ENCODE results near the gene ZFX.

ZFX gene

DNA sequence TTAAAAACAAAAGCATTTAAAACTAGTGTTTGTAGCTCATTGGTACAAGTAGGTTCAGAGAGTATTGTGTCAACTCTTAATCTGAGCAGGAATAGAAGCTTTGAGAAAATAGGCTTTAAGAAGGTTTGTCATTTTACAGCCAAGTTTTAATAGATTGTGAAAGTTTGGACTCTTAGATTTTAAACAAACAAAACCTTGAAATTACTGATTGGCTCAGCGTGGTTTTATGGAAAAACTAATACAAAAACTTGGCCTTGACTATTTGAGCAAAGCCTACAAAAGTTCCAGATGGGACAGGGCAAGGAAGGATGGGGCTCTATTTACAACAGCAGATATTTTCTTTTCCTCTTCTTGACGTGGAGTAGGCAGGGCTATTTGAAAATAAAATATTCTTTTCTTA, 16.5 kb downstream of the ZFX start:
- intact Hi-C loops (cut with micrococcal nuclease), result loop anchor here (10.0 kb wide), 1 partner anchor 81 kb away; no protein-coding TSS in a partner anchor
- Mint-ChIP-seq H3K36me3 (ENCODE audit: low read depth) (peaks cover 34% of the 10 kb centered on the region), H3K27me3 (no peaks in the 10 kb centered on the region), H3K27ac (no peak overlapping the region), H3K9me3 (no peaks in the 10 kb centered on the region), H3K4me1 (ENCODE audit: low read depth) (peaks cover 28% of the 10 kb centered on the region), H3K4me3 (no peak overlapping the region)

DNA sequence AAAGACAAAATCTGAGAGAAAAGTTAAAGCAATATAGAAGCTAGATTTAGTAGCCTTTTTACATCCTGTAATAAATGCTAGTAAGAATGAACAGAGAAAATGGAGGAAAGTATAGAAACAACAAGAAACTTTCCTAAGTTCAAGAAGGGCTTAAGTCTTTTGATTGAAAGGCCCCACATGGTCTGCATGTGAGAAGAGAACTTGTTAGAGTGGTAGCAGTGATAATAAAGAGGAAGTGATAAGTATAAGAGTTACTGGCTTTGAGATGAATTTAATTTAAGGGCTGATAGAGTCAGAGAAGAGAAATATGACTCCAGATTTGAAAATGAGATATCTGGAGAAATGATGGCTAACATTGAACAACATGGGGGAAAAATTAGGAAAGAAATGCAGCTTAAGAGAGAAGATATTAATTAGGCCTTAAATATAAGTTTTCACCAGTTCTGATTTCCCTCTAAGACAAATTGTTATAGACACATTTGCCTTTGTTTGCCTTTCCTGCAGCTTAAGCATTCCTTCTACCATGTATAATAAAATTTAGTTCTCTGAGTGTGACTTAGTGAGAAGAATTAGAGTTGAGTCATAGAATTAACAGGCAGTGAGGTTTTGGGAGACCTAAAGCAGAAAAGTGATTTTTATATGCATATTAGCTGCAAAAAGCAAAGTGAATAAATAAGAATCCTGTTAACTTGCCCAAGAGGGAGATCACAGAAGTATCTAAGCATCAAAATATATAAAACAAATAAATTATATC, 18.4 kb downstream of the ZFX start:
- no peak overlapping the region for H3K4me3 Mint-ChIP-seq
- intact Hi-C loops (cut with micrococcal nuclease), result loop anchor here (10.0 kb wide), 1 partner anchor 83 kb away; no protein-coding TSS in a partner anchor

DNA sequence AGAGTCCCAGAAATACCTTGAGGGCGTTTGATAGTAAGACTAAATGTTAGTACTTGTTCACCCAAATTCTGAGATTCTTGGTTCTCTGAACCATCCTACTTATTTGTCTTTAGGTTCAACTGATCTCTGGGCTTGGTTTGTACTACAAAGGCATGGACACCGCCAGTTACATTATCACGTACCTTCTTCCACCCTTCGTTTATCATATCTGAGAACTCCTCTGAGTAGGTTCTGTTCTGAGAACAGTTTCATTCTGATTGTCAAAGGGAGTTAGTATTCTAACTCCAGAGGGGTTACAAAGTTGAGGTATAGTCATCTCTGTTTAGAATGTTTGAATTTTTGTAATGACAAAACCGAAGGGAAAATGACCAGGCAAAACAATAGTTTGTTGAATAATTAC, 19.3 kb downstream of the ZFX start:
- Mint-ChIP-seq H3K9me3 (no peaks in the 10 kb centered on the region), H3K27ac (peak overlapping the region; percentile 57), H3K4me1 (ENCODE audit: low read depth) (peaks cover 38% of the 10 kb centered on the region), H3K36me3 (ENCODE audit: low read depth) (peaks cover 43% of the 10 kb centered on the region), H3K4me3 (no peak overlapping the region), H3K27me3 (no peaks in the 10 kb centered on the region)
- intact Hi-C loops (cut with micrococcal nuclease), result loop anchor here (10.0 kb wide), 1 partner anchor 84 kb away; no protein-coding TSS in a partner anchor

More for the DNA sequence above, 18.4 kb downstream of the ZFX start:
- no peak overlapping the region for H3K27ac Mint-ChIP-seq
- no peaks in the 10 kb centered on the region for H3K27me3 Mint-ChIP-seq
- H3K36me3 Mint-ChIP-seq (ENCODE audit: low read depth), result peaks cover 37% of the 10 kb centered on the region
- H3K9me3 Mint-ChIP-seq, result no peaks in the 10 kb centered on the region
- H3K4me1 Mint-ChIP-seq (ENCODE audit: low read depth), result peaks cover 38% of the 10 kb centered on the region

DNA sequence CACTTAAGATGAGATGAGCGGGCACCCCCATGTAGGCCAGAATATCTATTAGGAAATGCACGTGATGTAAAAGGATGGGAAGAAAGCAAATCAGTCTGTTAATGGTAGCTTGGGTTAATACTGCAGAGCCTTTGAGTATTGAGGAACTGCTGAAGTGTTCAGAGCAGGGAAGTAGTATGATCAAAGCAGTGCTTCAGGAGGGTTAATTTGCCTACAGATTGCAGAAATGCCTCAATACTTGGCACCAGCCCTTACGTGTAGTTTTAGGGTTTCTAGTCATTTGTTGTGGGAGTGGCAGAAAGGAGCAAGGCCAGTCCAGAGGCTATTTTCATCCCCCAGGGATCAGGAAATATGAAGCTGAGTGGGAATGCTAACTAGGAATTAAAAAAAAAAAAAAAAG, 19.7 kb downstream of the ZFX start:
- intact Hi-C loops (cut with micrococcal nuclease), result loop anchor here (10.0 kb wide), 1 partner anchor 84 kb away; no protein-coding TSS in a partner anchor

DNA sequence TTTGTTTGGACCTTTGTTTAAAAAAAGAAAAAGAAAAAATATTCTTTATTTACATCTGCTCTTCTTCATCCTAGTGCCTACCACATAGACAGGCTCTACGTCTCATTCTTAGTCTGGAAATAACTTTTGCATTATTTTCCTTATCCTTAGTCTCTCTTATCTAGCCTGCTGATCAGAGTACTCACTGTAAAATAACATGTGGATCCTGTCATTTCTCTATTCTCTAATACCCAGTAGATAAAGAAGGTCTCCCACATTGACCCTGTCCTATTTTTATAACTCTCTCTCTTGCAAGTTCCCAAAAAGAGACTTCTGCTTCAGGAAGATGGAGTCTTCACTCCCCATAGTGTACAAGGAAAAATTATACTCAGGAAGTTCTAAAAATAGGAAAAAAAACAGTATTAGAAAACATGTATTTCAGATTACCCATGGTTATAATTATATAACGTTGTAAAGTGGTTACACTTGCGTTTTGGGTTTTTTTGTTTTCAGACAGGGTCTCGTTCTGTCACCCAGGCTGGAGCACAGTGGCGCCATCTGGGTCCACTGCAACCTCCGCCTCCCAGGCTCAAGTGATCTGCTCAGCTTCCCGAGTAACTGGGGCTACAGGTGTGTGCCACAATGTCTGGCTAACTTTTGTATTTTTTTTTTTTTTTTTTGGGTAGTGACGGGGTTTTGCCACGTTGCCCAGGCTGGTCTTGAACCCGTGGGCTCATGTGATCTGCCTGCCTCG, 23.8 kb downstream of the ZFX start:
- Mint-ChIP-seq H3K27ac (no peak overlapping the region), H3K4me1 (ENCODE audit: low read depth) (peaks cover 28% of the 10 kb centered on the region), H3K36me3 (ENCODE audit: low read depth) (peaks cover 66% of the 10 kb centered on the region), H3K27me3 (no peaks in the 10 kb centered on the region), H3K9me3 (no peaks in the 10 kb centered on the region), H3K4me3 (no peak overlapping the region)
- intact Hi-C loops (cut with micrococcal nuclease), result no loop called here

More for the DNA sequence above, 19.7 kb downstream of the ZFX start:
- Mint-ChIP-seq H3K27me3 (no peaks in the 10 kb centered on the region), H3K36me3 (ENCODE audit: low read depth) (peaks cover 43% of the 10 kb centered on the region), H3K27ac (peak overlapping the region; percentile 57), H3K4me3 (no peak overlapping the region), H3K4me1 (ENCODE audit: low read depth) (peaks cover 38% of the 10 kb centered on the region), H3K9me3 (no peaks in the 10 kb centered on the region)

DNA sequence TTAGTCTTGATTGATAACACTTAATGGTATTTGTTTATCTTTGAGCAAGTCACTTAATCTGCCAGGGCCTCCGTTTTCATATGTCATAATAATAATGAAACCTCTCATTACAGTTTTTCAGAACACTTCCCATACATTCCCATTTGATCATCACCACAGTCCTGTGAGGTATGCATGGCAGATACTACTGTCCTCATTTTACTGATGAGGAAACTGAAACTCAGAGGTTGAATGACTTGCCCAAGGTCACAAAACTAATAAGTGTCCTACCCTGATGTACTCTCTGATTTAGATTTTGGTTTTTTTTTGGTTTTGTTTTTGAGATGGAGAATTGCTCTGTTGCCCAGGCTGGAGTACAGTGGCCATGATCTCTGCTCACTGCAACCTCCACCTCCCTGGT, 25.7 kb downstream of the ZFX start:
- Mint-ChIP-seq H3K4me3 (no peak overlapping the region), H3K36me3 (ENCODE audit: low read depth) (peaks cover 74% of the 10 kb centered on the region), H3K27ac (no peak overlapping the region), H3K4me1 (ENCODE audit: low read depth) (peaks cover 13% of the 10 kb centered on the region), H3K27me3 (no peaks in the 10 kb centered on the region), H3K9me3 (no peaks in the 10 kb centered on the region)
- intact Hi-C loops (cut with micrococcal nuclease), result no loop called here

DNA sequence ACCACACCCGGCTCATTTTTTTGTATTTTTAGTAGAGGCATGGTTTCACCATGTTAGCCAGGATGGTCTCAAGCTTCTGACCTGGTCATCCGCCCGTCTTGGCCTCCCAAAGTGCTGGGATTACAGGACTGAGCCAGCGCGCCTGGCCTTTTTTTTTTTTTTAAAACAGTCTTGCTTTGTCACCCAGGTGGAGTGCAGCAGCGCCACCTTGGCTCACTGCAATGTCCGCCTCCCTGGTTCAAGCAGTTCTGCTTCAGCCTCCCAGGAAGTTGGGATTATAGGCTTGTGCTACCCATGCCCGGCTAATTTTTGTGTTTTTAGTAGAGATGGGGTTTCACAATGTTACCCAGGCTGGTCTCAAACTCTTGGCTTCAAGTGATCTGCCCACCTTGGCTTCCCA, 28.9 kb downstream of the ZFX start:
- Mint-ChIP-seq H3K27ac (no peak overlapping the region), H3K4me3 (no peak overlapping the region), H3K36me3 (ENCODE audit: low read depth) (peaks cover 51% of the 10 kb centered on the region), H3K9me3 (no peaks in the 10 kb centered on the region), H3K4me1 (ENCODE audit: low read depth) (no peaks in the 10 kb centered on the region), H3K27me3 (no peaks in the 10 kb centered on the region)
- intact Hi-C loops (cut with micrococcal nuclease), result no loop called here

DNA sequence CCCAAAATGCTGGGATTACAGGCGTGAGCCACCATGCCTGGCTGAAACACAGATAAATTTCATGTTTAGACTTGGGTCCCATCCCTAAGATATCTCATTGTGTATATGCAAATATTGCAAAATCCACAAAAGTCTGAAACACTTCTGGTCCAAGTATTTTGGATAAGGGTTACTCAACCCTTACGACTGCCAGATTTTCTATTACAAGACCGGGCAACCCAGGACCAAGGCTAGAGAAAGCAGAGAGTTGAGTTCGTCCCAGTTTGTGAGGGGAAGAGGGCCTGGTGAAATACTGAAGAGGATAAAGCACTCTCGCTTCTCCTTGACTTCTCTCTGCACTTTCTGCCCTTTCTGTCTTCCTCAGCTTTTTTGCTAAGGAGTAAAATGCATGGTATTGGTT, 34.5 kb downstream of the ZFX start:
- Mint-ChIP-seq H3K4me3 (no peak overlapping the region), H3K36me3 (ENCODE audit: low read depth) (peaks cover 33% of the 10 kb centered on the region), H3K27me3 (no peaks in the 10 kb centered on the region), H3K27ac (no peak overlapping the region), H3K9me3 (no peaks in the 10 kb centered on the region), H3K4me1 (ENCODE audit: low read depth) (peaks cover 14% of the 10 kb centered on the region)
- intact Hi-C loops (cut with micrococcal nuclease), result no loop called here

DNA sequence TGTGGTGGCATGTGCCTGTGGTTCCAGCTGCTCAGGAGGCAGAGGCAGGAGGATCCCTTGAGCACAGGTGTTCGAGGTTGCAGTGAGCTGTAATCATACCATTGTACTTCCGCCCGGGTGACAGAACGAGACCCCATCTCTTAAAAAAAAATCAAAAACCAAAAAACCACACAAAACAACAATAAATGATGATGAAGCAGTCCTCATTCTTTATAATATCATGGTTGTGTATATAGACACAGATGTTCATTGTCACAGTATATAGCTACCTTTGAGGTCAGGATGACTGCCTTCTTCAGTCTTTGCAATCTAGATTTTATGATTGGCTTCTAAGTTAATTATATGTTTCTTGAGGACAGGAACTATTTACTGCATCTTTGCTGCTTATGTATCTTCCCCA, 37.0 kb downstream of the ZFX start:
- no peak overlapping the region for H3K4me3 Mint-ChIP-seq
- intact Hi-C loops (cut with micrococcal nuclease), result no loop called here
- peaks cover 24% of the 10 kb centered on the region for H3K4me1 Mint-ChIP-seq (ENCODE audit: low read depth)
- no peak overlapping the region for H3K27ac Mint-ChIP-seq
- H3K36me3 Mint-ChIP-seq (ENCODE audit: low read depth), result peaks cover 24% of the 10 kb centered on the region
- H3K9me3 Mint-ChIP-seq, result no peaks in the 10 kb centered on the region
- H3K27me3 Mint-ChIP-seq, result no peaks in the 10 kb centered on the region

DNA sequence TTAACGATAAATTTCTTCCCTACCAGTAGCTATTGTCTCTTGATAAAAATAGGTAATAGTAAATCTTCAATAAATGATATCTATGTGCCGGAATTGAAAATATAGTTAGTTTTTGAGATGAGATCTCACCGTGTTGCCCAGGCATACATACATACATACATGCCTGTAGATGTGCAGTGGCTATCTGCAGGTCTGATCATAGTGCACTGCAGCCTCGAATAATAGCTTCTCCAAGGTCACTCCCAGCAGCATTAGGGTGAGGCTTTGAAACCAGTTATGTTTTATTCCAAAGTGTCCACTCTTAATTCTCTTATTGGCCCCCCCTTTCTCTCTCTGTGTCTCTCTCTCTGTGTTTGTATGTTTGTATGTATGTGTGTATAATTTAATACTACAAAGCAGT, 37.5 kb downstream of the ZFX start:
- Mint-ChIP-seq H3K9me3 (no peaks in the 10 kb centered on the region), H3K27ac (no peak overlapping the region), H3K4me3 (no peak overlapping the region), H3K27me3 (no peaks in the 10 kb centered on the region), H3K36me3 (ENCODE audit: low read depth) (peaks cover 24% of the 10 kb centered on the region), H3K4me1 (ENCODE audit: low read depth) (peaks cover 24% of the 10 kb centered on the region)
- intact Hi-C loops (cut with micrococcal nuclease), result no loop called here

DNA sequence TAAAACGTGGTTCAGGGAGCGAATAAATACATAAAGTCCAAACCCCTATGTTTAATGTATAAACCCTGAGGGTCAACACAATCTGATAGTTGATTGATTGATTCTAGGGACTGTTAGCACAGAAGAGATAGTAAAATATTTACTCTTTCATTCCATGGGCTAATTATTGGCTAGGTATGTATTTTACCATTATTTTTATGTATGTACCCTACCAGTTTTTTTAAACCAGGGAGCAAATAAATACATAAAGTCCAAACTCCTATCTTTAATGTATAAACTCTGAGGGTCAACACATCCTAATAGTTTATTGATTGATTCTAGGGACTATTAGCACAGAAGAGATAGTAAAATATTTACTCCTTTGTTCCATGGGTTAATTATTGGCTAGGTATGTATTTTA, 40.0 kb downstream of the ZFX start:
- intact Hi-C loops (cut with micrococcal nuclease), result no loop called here
- peaks cover 31% of the 10 kb centered on the region for H3K36me3 Mint-ChIP-seq (ENCODE audit: low read depth)
- no peaks in the 10 kb centered on the region for H3K27me3 Mint-ChIP-seq
- no peaks in the 10 kb centered on the region for H3K9me3 Mint-ChIP-seq
- no peak overlapping the region for H3K4me3 Mint-ChIP-seq
- peaks cover 32% of the 10 kb centered on the region for H3K4me1 Mint-ChIP-seq (ENCODE audit: low read depth)
- H3K27ac Mint-ChIP-seq, result no peak overlapping the region

DNA sequence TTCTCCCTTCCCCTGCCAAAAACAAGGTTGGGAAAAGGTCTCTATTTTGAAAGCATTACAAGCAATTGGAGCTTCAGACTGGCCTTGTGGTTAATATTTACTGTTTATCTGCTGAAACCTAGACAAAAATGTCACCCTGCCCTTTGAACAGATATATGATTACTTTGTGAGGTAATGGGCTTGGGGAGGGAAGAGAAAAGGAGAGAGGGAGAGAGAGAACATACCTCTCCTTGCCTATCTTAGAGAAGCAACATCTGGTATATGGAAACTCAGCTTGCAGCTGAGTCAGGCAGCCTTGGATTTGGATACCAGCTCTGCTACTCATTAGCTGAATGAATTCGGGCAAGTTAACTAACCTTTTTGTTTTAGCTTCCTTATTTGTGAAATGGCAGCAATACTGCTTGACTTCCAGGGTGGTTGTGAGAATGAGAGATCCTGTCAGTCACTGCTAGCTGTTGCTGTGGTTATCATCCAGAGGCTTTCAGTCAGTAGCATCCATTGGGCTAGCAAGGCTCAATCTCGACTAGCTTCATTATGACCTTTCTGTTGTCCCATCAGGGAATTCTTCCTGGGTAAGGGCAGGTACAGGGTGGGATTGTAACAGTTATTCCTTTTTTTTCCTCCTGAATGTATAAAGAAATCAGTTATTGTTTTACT, 41.1 kb downstream of the ZFX start:
- Mint-ChIP-seq H3K4me1 (ENCODE audit: low read depth) (peaks cover 32% of the 10 kb centered on the region), H3K27ac (no peak overlapping the region), H3K36me3 (ENCODE audit: low read depth) (peaks cover 39% of the 10 kb centered on the region), H3K4me3 (no peak overlapping the region), H3K9me3 (no peaks in the 10 kb centered on the region), H3K27me3 (no peaks in the 10 kb centered on the region)
- intact Hi-C loops (cut with micrococcal nuclease), result no loop called here

DNA sequence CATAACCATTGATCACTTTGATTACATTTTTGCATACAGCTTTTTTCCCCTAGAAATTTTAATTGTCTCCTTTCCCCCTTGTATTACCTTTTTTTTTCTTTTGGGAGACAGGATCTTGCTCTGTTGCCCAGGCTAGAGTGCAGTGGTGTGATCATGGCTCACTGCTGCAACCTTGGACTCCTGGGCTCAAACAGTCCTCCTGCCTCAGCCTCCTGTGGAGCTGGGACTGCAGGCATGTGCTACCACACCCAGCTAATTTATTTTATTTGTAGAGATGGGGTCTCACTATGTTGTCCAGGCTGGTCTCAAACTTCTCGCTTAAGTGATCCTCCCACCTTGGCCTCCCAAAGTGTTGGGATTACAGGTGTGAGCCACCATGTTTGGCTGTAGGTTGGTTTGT, 47.0 kb downstream of the ZFX start:
- Mint-ChIP-seq H3K27ac (no peak overlapping the region), H3K4me3 (no peak overlapping the region), H3K27me3 (no peaks in the 10 kb centered on the region), H3K4me1 (ENCODE audit: low read depth) (peaks cover 25% of the 10 kb centered on the region), H3K9me3 (no peaks in the 10 kb centered on the region), H3K36me3 (ENCODE audit: low read depth) (peaks cover 47% of the 10 kb centered on the region)
- intact Hi-C loops (cut with micrococcal nuclease), result no loop called here

DNA sequence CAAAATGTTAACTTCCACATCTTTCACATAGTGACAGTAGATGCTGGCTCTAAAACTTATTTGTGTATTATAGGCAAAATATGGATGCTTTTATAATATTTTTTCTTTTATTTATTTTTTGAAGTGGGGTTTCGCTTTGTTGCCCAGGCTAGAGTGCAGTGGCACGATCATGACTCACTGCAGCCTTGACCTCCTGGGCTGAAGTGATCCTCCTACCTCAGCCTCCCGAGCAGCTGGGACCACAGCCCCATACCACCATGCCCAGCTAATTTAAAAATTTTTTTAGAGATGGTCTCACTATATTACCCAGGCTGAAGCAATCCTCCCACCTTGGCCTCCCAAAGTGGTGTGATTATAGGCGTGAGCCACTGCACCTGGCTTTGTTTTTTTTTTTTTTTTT, 48.6 kb downstream of the ZFX start:
- H3K4me1 Mint-ChIP-seq (ENCODE audit: low read depth), result peaks cover 35% of the 10 kb centered on the region

More for the DNA sequence above, 48.6 kb downstream of the ZFX start:
- Mint-ChIP-seq H3K4me3 (no peak overlapping the region), H3K36me3 (ENCODE audit: low read depth) (peaks cover 63% of the 10 kb centered on the region), H3K27ac (no peak overlapping the region), H3K27me3 (no peaks in the 10 kb centered on the region), H3K9me3 (no peaks in the 10 kb centered on the region)
- intact Hi-C loops (cut with micrococcal nuclease), result no loop called here

All from dendritic cell treated with granulocyte-macrophage colony-stimulating factor and Interleukin-4, amounts not matched to agents 40 ng/mL and 50 ng/mL, for 4 days (primary cell).